ENCODE measurements around the gene ABHD14A.

DNA sequence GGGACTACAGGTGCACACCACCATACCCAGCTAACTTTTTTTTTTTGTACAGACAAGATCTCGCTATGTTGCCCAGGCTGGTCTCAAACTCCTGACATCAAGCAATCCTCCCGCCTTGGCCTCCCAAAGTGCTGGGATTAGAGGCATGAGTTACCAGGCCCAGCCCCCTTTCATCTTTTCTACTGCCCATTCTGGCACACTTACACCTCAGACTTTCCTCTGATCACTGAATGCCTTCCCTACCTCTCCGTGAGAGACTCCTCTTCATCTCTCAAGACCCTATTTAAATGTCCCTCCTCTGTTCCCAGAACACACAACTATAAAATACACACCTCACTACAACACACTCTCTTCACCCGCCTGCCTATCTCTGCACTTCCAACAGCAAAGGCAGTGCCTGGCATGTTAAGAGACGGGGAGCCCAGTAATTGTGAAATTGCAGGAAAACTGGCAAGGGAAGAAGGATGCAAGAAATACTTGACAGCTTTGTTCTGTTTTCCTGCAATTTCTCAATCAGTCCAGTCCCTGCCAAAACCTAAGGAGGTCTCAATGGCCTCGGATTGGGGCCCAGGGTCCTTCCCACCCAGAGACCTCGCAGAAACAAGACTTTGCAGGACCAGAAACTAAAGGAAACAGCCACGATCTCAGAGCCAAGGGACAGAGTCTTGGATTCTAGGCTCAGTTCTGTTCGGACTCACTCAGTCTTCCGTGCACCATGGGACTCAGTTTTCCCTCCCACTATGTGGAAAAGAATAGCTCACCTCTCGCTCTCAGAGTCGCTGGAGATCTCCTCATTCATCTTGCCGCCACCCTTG lies 34.0 kb upstream of the ABHD14A start:
- no peak for TF ChIP-seq CTCF (conservative IDR thresholded peaks at IDR 0.05 in 1 of 2, IDR thresholded peaks at IDR 0.05 in 1 of 2; ENCODE audit: low read depth in 1 of 2, low read length in 2 of 2)
- no peak for TF ChIP-seq EZH2 (IDR thresholded peaks at IDR 0.05; ENCODE audit: low read length, missing control alignments)

Measured in fibroblast of lung (primary cell).